HL-60 (cell line): ENCODE results near the gene MLF2.

Experiments used
- CTCF ChIP-seq: IDR thresholded peaks from one replicate; pipeline ENCODE4 v1.5.1; 2011; ENCODE audit warnings: low read length, control low read depth, inconsistent platforms; ENCODE audit not compliant: insufficient read depth
- GABPA ChIP-seq: IDR thresholded peaks from 2 replicates; pipeline ENCODE4 v1.6.1; 2012; ENCODE audit warnings: low read depth
- POLR2AphosphoS5 ChIP-seq: IDR thresholded peaks from 2 replicates; pipeline ENCODE4 v1.6.1; 2012; ENCODE audit warnings: low read depth
- REST ChIP-seq: IDR thresholded peaks from 2 replicates; pipeline ENCODE4 v1.6.1; 2012; ENCODE audit warnings: low read depth; ENCODE audit not compliant: insufficient replicate concordance
- SPI1 ChIP-seq: IDR thresholded peaks from 2 replicates; pipeline ENCODE4 v1.6.1; 2012; ENCODE audit warnings: low read depth, mild to moderate bottlenecking, borderline replicate concordance

GRCh38 chr12:6752167-6752920 is 597 bp downstream of the MLF2 start:
- TF ChIP-seq SPI1 (no peak), CTCF (no peak), POLR2AphosphoS5 (no peak), REST (no peak), GABPA (no peak)
